IMR-90 (cell line): Measurements from ENCODE around the gene FAM89B. TPM values are rescaled to one million over a fixed set of nuclear protein-coding genes. Genes with fewer than 3 reads are reported as not detected.

Experiments
- ATAC-seq: fragments of 200-7000 bp; cut with Tn5 transposase; 2 replicates; pipeline ENCODE4 v1.9.1; 2020; ENCODE audit warnings: low read depth, mild to moderate bottlenecking, moderate library complexity
- BruUV-seq: library from RNA; stranded (reverse); fragments of 400-500 nt; replicated peaks from 2 replicates; lab custom pipeline; 2021; lab: Mats Ljungman, UMichigan
- CTCF ChIA-PET: fragments of 300-600 bp; formaldehyde crosslinking; extraction: SDS; loops from one replicate; lab custom pipeline; 2021; ENCODE audit warnings: antibody characterized with exemption; lab: Yijun Ruan, JAX
- POLR2A ChIA-PET: fragments of 300-600 bp; sonication (Branson Sonifier 250); formaldehyde crosslinking; loops from one replicate; lab custom pipeline; 2022; ENCODE audit warnings: antibody characterized with exemption; ENCODE audit not compliant: unreplicated experiment; lab: Charles Lee
- DNase-seq: peaks from one replicate; pipeline ENCODE4 v3.0.0; 2013
- H2AFZ ChIP-seq: replicated peaks from 2 replicates; pipeline ENCODE3; 2013; ENCODE audit warnings: low read length, mild to moderate bottlenecking; ENCODE audit not compliant: poor library complexity
- H2AK5ac ChIP-seq: 2 replicates; pipeline ENCODE4 v1.6.1; 2013; ENCODE audit warnings: low read depth, low read length, inconsistent platforms
- H2AK9ac ChIP-seq: replicated peaks from 2 replicates; pipeline ENCODE3; 2013; ENCODE audit warnings: mild to moderate bottlenecking, low read depth, low read length, moderate library complexity; ENCODE audit not compliant: poor library complexity
- H2BK120ac ChIP-seq: 2 replicates; pipeline ENCODE4 v1.6.1; 2013; ENCODE audit warnings: low read depth, low read length, inconsistent platforms
- H2BK15ac ChIP-seq: 3 replicates; pipeline ENCODE4 v1.6.1; 2013; ENCODE audit warnings: low read depth, low read length, inconsistent platforms
- H2BK20ac ChIP-seq: 2 replicates; pipeline ENCODE4 v1.6.1; 2013; ENCODE audit warnings: low read depth, mild to moderate bottlenecking, inconsistent platforms, low read length, moderate library complexity
- H2BK5ac ChIP-seq: 2 replicates; pipeline ENCODE4 v1.6.1; 2013; ENCODE audit warnings: mild to moderate bottlenecking, low read depth, low read length, inconsistent platforms; ENCODE audit not compliant: poor library complexity, severe bottlenecking
- H3K14ac ChIP-seq: replicated peaks from 2 replicates; pipeline ENCODE4 v1.6.1; 2013; ENCODE audit warnings: low read depth, low read length, inconsistent platforms
- H3K18ac ChIP-seq: 2 replicates; pipeline ENCODE4 v1.6.1; 2013; ENCODE audit warnings: low read depth, low read length, control low read depth
- H3K23ac ChIP-seq: 2 replicates; pipeline ENCODE4 v1.6.1; 2013; ENCODE audit warnings: low read depth, low read length, inconsistent platforms
- H3K27ac ChIP-seq: 2 replicates; pipeline ENCODE4 v1.5.1; 2013; ENCODE audit warnings: mild to moderate bottlenecking, control low read depth, low read length; ENCODE audit not compliant: insufficient read depth
- H3K27me3 ChIP-seq: 2 replicates; pipeline ENCODE4 v1.6.1; 2013; ENCODE audit warnings: low read length; ENCODE audit not compliant: control insufficient read depth, insufficient read depth
- H3K36me3 ChIP-seq: 2 replicates; pipeline ENCODE4 v1.6.1; 2013; ENCODE audit warnings: low read length, mixed read lengths; ENCODE audit not compliant: control insufficient read depth, insufficient read depth
- H3K4ac ChIP-seq: 2 replicates; pipeline ENCODE4 v1.6.1; 2013; ENCODE audit warnings: low read depth, low read length, inconsistent platforms
- H3K4me1 ChIP-seq: 2 replicates; pipeline ENCODE4 v1.6.1; 2013; ENCODE audit warnings: low read length, mixed read lengths; ENCODE audit not compliant: control insufficient read depth, insufficient read depth
- H3K4me2 ChIP-seq: 2 replicates; pipeline ENCODE4 v1.6.1; 2013; ENCODE audit warnings: low read depth, mild to moderate bottlenecking, control low read depth, low read length, moderate library complexity
- H3K4me3 ChIP-seq: 2 replicates; pipeline ENCODE4 v1.5.1; 2013; ENCODE audit warnings: low read depth, mild to moderate bottlenecking, control low read depth, low read length, moderate library complexity; ENCODE audit not compliant: insufficient read depth
- H3K56ac ChIP-seq: 2 replicates; pipeline ENCODE4 v1.6.1; 2013; ENCODE audit warnings: low read length, inconsistent platforms; ENCODE audit not compliant: insufficient read depth; ENCODE audit errors: extremely low read depth
- H3K79me1 ChIP-seq, 2 experiments: 2 replicates each; pipeline ENCODE4 v1.6.1; 2013; ENCODE audit warnings: low read length in 2 of 2, inconsistent platforms in 1 of 2, low read depth in 1 of 2
- H3K9ac ChIP-seq: 2 replicates; pipeline ENCODE4 v1.6.1; 2013; ENCODE audit warnings: low read depth, low read length, control low read depth
- H3K9me1 ChIP-seq: 2 replicates; pipeline ENCODE4 v1.6.1; 2013; ENCODE audit warnings: low read length, inconsistent platforms; ENCODE audit not compliant: insufficient read depth
- H3K9me3 ChIP-seq: 2 replicates; pipeline ENCODE4 v1.6.1; 2013; ENCODE audit warnings: low read length; ENCODE audit not compliant: control insufficient read depth, insufficient read depth
- H4K20me1 ChIP-seq: 2 replicates; pipeline ENCODE4 v1.6.1; 2013; ENCODE audit warnings: low read length, inconsistent platforms; ENCODE audit not compliant: insufficient read depth
- H4K5ac ChIP-seq: 2 replicates; pipeline ENCODE4 v1.6.1; 2013; ENCODE audit warnings: mild to moderate bottlenecking, low read depth, low read length, control low read depth
- H4K8ac ChIP-seq, 2 experiments: 2 replicates each; pipeline ENCODE4 v1.6.1; 2013; ENCODE audit warnings: low read depth in 2 of 2, low read length in 2 of 2, control low read depth in 1 of 2, inconsistent platforms in 1 of 2
- H4K91ac ChIP-seq: 2 replicates; pipeline ENCODE4 v1.6.1; 2013; ENCODE audit warnings: low read depth, low read length, inconsistent platforms; ENCODE audit not compliant: insufficient read depth
- BHLHE40 ChIP-seq: fragments of 150-350 bp; IDR thresholded peaks from 2 replicates; pipeline ENCODE4 v1.6.1; 2016; ENCODE audit warnings: mild to moderate bottlenecking, low read depth, low read length
- CEBPB ChIP-seq: IDR thresholded peaks from 2 replicates; pipeline ENCODE4 v1.6.1; 2012; ENCODE audit warnings: low read depth, low read length, improper control_type of control experiment
- CHD1 ChIP-seq: IDR thresholded peaks from 2 replicates; pipeline ENCODE4 v1.6.1; 2012; ENCODE audit warnings: low read depth, low read length, improper control_type of control experiment
- FOS ChIP-seq: fragments of 150-350 bp; IDR thresholded peaks from 2 replicates; pipeline ENCODE4 v1.6.1; 2016; ENCODE audit warnings: low read depth, low read length
- MAFK ChIP-seq: IDR thresholded peaks from 2 replicates; pipeline ENCODE4 v1.6.1; 2012; ENCODE audit warnings: low read depth, low read length, improper control_type of control experiment
- MAZ ChIP-seq: IDR thresholded peaks from 2 replicates; pipeline ENCODE4 v1.6.1; 2012; ENCODE audit warnings: low read depth, mild to moderate bottlenecking, low read length, improper control_type of control experiment, moderate library complexity, borderline replicate concordance
- MXI1 ChIP-seq: IDR thresholded peaks from 2 replicates; pipeline ENCODE4 v1.6.1; 2012; ENCODE audit warnings: low read depth, mild to moderate bottlenecking, low read length, moderate library complexity, borderline replicate concordance
- NFE2L2 ChIP-seq: fragments of 150-350 bp; IDR thresholded peaks from 2 replicates; pipeline ENCODE4 v1.6.1; 2016; ENCODE audit warnings: low read depth, mild to moderate bottlenecking, low read length
- POLR2A ChIP-seq: IDR thresholded peaks from 2 replicates; pipeline ENCODE4 v1.6.1; 2012; ENCODE audit warnings: mild to moderate bottlenecking, low read depth, low read length
- RAD21 ChIP-seq: IDR thresholded peaks from 2 replicates; pipeline ENCODE4 v1.6.1; 2012; ENCODE audit warnings: low read length, improper control_type of control experiment
- RCOR1 ChIP-seq: IDR thresholded peaks from 2 replicates; pipeline ENCODE4 v1.6.1; 2012; ENCODE audit warnings: mild to moderate bottlenecking, low read length, improper control_type of control experiment; ENCODE audit not compliant: insufficient replicate concordance
- RFX5 ChIP-seq: IDR thresholded peaks from 2 replicates; pipeline ENCODE4 v1.8.0; 2012; ENCODE audit warnings: low read depth, mild to moderate bottlenecking, low read length, moderate library complexity
- SMC3 ChIP-seq: fragments of 150-350 bp; IDR thresholded peaks from 2 replicates; pipeline ENCODE4 v1.6.1; 2016; ENCODE audit warnings: low read depth, mild to moderate bottlenecking, antibody characterized with exemption, low read length, moderate library complexity
- WGBS, 2 experiments: methylation state at CpG; one replicate each; pipeline versions ENCODE4 v1.1.5 to v1.1.7; 2013; ENCODE audit warnings: missing lambda C conversion rate in 2 of 2; ENCODE audit not compliant: insufficient read length in 1 of 2; ENCODE audit errors: extremely low coverage in 2 of 2; 5-methylcytosine and 5-hydroxymethylcytosine counted together
- dilution Hi-C: fragments of 300-500 bp; cut with HindIII; formaldehyde crosslinking; loops from one replicate; pipeline ENCODE4 v1.14.3; 2018; ENCODE audit warnings: low sequenced_read_pairs; ENCODE audit not compliant: unreplicated experiment
- in situ Hi-C: fragments of 300-500 bp; cut with MboI; formaldehyde crosslinking; loops from 3 replicates; pipeline ENCODE4 v1.14.3; 2019; ENCODE audit warnings: low sequenced_read_pairs, inconsistent platforms, mixed read lengths
- intact Hi-C: fragments of 100-400 bp; cut with micrococcal nuclease; formaldehyde crosslinking; loops from 2 replicates; pipeline ENCODE4 v1.10.0; 2022
- polyA plus RNA-seq, 3 experiments: library from polyadenylated mRNA; depleted of rRNA; stranded (reverse); fragments of >200 nt; gene quantifications; 2 replicates each; pipeline ENCODE4 v1.2.3, GENCODE V29; 2012; ENCODE audit warnings: low replicate concordance in 1 of 3
- total RNA-seq: library from RNA; depleted of rRNA; stranded (reverse); fragments of >200 nt; gene quantifications from 2 replicates; pipeline ENCODE4 v1.2.3, GENCODE V29; 2012
- TF ChIP-seq, protein P1 (sequence below): fragments of 150-350 bp; IDR thresholded peaks from 2 replicates; pipeline ENCODE4 v1.6.1; 2016; ENCODE audit warnings: low read depth, mild to moderate bottlenecking, low read length, moderate library complexity, borderline replicate concordance
- TF ChIP-seq, protein P2 (sequence below): fragments of 150-350 bp; IDR thresholded peaks from 2 replicates; pipeline ENCODE4 v1.6.1; 2017; ENCODE audit warnings: mild to moderate bottlenecking, antibody characterized with exemption, low read length, low read depth
- TF ChIP-seq, protein P3 (sequence below): conservative IDR thresholded peaks from 2 replicates; pipeline ENCODE4 v1.5.1; 2012; ENCODE audit warnings: mild to moderate bottlenecking, low read depth, low read length, improper control_type of control experiment

Gene FAM89B
- total and polyA plus RNA-seq, 2 of the 4 experiments (the other 2 are of a cell fraction), result 12.0 to 65.5 TPM

DNA sequence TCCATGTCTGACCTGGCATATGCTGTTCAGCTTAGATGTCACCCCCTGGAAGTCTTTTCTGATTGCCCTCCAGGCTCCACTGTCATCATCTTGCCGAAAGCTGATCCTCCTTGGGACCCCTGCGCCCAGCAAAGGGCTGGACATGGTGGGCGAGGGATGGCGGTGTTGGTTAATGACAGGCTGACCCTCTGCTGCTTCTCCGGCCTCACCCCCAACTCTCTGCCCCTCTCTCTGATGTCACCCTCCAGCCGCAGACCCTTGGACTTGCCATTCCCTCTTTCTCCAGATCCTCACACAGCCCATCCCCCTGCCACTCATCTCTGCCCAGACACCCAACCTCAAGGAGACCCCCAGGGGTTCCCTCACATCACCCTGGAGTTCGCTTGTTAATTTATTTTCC, 5.8 kb downstream of the FAM89B start:
- no peak for TF ChIP-seq CHD1
- no peak for TF ChIP-seq CEBPB
- TF ChIP-seq MAFK, result no peak
- no peak for TF ChIP-seq RCOR1
- no peak for TF ChIP-seq RAD21
- TF ChIP-seq MAZ, result no peak
- TF ChIP-seq POLR2A, result no peak
- no peak for TF ChIP-seq MXI1
- no peak for TF ChIP-seq BHLHE40
- TF ChIP-seq FOS, result no peak
- TF ChIP-seq, protein P1, sequence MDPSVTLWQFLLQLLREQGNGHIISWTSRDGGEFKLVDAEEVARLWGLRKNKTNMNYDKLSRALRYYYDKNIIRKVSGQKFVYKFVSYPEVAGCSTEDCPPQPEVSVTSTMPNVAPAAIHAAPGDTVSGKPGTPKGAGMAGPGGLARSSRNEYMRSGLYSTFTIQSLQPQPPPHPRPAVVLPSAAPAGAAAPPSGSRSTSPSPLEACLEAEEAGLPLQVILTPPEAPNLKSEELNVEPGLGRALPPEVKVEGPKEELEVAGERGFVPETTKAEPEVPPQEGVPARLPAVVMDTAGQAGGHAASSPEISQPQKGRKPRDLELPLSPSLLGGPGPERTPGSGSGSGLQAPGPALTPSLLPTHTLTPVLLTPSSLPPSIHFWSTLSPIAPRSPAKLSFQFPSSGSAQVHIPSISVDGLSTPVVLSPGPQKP, result no peak
- no peak for TF ChIP-seq NFE2L2
- TF ChIP-seq, protein P2, sequence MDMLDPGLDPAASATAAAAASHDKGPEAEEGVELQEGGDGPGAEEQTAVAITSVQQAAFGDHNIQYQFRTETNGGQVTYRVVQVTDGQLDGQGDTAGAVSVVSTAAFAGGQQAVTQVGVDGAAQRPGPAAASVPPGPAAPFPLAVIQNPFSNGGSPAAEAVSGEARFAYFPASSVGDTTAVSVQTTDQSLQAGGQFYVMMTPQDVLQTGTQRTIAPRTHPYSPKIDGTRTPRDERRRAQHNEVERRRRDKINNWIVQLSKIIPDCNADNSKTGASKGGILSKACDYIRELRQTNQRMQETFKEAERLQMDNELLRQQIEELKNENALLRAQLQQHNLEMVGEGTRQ, result no peak
- no peak for TF ChIP-seq RFX5
- no peak for TF ChIP-seq SMC3
- TF ChIP-seq, protein P3, sequence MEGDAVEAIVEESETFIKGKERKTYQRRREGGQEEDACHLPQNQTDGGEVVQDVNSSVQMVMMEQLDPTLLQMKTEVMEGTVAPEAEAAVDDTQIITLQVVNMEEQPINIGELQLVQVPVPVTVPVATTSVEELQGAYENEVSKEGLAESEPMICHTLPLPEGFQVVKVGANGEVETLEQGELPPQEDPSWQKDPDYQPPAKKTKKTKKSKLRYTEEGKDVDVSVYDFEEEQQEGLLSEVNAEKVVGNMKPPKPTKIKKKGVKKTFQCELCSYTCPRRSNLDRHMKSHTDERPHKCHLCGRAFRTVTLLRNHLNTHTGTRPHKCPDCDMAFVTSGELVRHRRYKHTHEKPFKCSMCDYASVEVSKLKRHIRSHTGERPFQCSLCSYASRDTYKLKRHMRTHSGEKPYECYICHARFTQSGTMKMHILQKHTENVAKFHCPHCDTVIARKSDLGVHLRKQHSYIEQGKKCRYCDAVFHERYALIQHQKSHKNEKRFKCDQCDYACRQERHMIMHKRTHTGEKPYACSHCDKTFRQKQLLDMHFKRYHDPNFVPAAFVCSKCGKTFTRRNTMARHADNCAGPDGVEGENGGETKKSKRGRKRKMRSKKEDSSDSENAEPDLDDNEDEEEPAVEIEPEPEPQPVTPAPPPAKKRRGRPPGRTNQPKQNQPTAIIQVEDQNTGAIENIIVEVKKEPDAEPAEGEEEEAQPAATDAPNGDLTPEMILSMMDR, result no peak
- Histone ChIP-seq H3K9me3 (no peaks in the 10 kb centered on the region), H3K9me1 (peaks cover 8% of the 10 kb centered on the region), H4K20me1 (peaks cover 21% of the 10 kb centered on the region), H3K27me3 (no peaks in the 10 kb centered on the region), H3K23ac (no peak overlapping the region; the same call in 1 of the 2 replicates), H3K4me2 (no peak overlapping the region; the same call in 1 of the 2 replicates), H4K8ac (no peak overlapping the region), H3K79me1 (peaks cover 20 to 51% of the 10 kb centered on the region in 2 experiments; a peak in 3 of 4 replicates), H3K14ac (no peak overlapping the region), H3K4ac (no peak overlapping the region), H3K18ac (no peak overlapping the region), H2BK15ac (no peak overlapping the region), H3K4me3 (no peak overlapping the region), H4K5ac (no peak overlapping the region), H4K91ac (no peak overlapping the region), H3K27ac (no peak overlapping the region), H3K56ac (no peak overlapping the region), H3K9ac (0 out of 2 replicates have a peak overlapping the region, but pooled peaks have one; percentile 8), H2AK9ac (peak overlapping the region; percentile 95), H2BK120ac (no peak overlapping the region), H2AFZ (no peak overlapping the region), H3K4me1 (peaks cover 29% of the 10 kb centered on the region), H3K36me3 (peaks cover 26% of the 10 kb centered on the region; the same call in 1 of the 2 replicates), H2BK20ac (no peak overlapping the region), H2BK5ac (no peak overlapping the region), H2AK5ac (no peak overlapping the region)
- DNase-seq, result no peak
- ATAC-seq, result no peak
- 92% methylated on average over 5 of the region's 7 CpGs; no CpG with 5 or more reads in 1 of the 2 experiments for WGBS, 2 experiments
- in situ Hi-C loops, result no loop called here
- BruUV-seq, result no TSS peak
- CTCF ChIA-PET, result no interaction called here
- POLR2A ChIA-PET, result no interaction called here
- intact Hi-C loops, result no loop called here
- dilution Hi-C loops, result no loop called here
